GM18870 (cell line): Measurements from ENCODE around the gene AAR2.

Source experiments
- ATAC-seq: cut with Tn5 transposase; IDR thresholded peaks from one replicate; pipeline ENCODE4 v1.9.1; 2021; ENCODE audit warnings: moderate library complexity; ENCODE audit not compliant: unreplicated experiment

AAR2 gene

DNA sequence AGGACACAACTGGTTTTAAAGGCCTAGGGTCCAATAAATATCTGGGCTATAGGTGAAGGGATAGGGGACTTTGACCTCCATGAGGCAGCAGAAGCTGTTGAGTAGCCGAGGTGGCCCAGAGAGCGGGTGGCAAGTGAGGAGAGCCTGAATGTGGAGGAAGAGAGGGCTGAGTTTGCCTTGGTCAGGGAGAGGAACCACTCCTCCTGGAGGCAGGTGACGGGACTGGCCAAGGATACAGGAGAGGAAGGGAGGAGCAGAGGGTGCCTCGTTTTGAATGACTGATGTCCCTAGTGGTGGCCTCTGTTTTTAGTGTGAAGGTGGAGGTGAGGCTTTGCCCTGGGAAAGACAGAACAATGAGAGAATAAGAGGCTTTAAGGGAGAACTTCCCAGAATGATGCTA lies 19.1 kb upstream of the AAR2 start:
- no peak for ATAC-seq

DNA sequence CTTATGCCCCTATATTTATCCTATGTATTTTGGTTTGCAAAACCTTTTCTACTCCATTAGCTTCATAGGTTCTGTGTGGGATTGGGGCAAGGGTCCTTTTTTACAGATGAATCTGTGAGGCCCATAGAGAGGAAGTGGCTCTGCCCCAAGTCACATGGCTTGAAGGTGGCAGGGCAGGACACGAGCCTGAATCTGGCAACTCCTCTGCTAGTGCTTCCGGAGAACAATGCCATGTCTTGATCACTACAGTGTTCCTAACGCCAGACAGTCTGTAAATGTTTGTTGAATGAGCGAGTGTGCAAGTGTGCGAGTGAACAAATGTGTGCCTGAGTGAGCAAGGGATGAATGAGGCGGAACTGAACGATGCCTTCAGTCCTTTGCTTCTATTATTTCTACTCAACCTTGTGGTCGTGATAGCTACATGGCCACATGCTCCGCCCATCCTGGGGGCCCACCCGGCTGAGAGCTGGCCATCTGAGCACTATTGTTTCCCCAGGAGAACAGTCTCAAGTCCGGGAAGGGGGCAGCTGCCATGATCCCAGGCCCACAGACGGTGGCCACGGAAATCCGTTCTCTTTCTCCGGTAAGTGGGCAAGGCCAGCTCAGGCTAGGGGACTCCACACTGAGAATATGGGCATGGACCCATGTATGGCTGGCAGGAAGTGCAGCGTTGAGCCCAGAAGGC lies 17.8 kb upstream of the AAR2 start:
- ATAC-seq, result no peak

DNA sequence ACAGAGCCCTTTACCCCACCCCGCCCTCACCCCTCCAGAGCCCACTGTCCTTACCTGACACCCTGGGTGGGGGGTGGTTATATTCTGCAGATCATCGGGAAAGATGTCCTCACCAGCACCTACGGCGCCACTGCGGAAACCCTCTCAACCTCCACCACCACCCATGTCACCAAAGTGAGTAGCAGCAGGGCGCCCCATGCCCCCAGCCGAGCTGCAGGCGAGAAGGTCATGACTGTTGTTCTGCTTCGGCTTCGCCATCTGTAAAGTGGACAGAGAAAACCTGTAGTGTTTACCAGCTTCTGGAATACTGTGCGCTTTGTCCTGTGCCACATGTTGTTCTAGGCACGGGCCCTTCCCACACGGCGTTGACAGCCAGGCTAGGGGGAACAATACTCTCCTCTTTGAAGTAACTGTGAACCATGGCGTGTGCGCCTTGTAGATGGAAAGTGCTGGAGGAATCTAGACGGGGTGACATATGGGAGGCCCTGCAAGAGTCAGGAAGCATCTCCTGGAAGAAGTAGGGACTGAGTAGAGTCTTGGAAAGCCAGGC lies 16.5 kb upstream of the AAR2 start:
- no peak for ATAC-seq

DNA sequence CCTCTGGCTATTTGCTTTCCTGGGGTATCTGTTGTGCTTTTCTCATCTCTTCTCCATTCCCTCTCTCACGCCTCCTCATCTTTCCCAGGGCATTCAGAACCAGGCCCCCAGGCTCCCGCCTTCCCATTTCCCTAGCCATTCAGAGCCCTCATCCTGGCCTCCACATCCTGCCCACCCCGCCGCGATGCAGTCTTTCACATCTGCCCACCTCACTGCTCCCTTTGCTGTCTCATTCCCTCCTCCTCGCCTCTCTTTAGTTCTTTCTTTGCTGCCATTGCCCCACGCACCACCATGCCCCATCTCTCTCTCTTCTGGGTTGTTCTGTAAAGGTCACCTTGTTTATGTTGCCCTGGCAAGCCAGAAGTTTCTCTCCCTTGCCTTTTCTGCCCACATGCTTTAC lies 10.6 kb upstream of the AAR2 start:
- ATAC-seq, result no peak

DNA sequence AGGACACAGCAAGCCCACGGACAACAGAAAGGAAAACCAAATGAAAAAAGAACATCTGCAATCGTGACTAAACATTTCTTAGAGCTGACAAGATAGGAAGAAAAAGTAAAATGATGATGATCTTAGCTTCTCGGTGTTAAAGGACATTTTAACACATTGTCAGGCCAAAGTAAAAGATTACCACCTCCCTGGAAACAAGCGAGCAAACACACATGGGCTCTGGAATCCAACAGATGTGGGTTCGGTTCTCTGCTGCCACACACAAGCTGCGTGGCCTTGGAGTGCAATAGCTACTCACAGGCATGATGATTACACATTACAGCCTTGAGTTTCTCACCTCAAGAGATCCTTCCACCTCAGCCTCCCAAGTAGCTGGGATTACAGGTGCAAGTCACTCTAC lies 7.5 kb upstream of the AAR2 start:
- ATAC-seq, result no peak

DNA sequence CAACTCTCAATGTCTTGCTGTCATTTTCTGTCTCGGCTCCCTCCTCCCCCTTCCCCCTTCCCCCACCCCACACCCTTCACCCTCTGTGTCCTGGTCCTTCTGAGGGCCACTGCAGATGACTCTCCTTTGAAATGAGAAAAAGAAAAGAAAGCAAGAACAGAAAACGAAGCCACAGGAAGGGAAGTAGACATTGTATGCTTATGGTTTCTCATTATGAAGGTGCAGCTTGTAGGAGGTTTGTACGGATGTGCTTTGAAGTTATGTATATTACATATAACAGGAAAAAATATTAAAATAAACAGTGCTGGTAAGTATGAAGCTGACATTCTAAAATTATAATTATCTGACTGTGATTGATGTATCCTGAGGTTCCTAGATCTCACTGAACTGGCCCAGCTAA lies 6.3 kb upstream of the AAR2 start:
- ATAC-seq, result no peak

DNA sequence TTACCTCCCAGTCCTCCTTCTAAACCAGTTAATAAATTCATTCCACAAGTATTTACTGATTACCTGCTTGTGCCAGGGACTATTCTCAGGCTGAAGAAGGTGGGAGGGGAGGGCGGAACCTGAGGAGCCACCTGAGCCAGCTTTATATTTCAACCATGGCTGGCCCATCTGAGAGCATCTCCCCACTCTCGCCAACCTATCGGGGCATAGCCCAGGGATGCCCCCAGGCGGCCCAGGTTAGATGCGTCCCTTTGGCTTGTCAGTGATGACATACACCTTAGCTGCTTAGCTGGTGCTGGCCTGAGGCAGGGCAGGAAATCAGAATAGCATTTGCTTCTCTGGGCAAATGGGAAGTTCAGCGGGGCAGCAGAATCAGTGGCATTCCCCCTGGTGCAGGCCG lies 4.9 kb upstream of the AAR2 start:
- ATAC-seq, result no peak

DNA sequence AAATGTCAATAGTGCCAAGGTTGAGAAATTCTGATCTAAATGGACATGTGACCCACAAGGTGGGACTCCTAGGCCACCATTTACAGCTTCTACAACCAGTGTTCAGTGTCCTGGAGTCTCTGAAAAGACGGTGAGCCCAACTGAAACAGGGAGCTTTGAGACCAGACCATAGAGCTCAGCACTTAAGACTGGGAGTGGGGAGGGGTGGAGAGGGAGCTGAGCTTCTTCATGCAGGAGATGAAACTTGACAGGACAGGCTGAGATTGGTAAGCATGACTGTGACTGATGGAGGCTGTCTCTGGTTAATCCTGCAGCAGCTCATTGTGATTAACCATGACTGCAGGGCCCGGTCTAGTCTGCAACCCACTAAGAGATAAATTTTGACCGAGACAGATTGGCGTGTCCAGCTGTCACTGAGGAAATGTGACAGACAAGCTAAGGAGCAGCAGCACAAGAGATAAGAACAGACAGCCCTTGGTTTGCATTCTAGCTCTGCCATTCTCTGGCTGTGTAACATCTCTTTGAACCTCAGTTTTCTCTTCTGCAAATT lies 1.4 kb upstream of the AAR2 start:
- no peak for ATAC-seq

DNA sequence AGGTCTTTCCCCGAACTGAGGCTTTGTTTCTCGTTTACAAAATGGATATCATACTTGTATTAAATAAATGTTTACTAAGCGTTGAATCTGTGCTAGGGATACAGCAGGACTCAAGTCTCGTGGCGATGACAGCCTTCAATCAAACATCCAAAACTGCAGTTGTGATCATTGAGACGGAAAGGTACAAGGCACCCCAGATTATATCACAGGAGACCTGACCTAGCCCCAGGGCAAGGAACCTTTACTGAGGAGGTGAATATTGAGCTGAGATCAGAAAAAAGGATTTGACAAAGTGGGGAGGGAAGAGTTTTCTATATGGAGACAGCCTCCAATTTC lies 476 bp downstream of the AAR2 start:
- ATAC-seq, result no peak

DNA sequence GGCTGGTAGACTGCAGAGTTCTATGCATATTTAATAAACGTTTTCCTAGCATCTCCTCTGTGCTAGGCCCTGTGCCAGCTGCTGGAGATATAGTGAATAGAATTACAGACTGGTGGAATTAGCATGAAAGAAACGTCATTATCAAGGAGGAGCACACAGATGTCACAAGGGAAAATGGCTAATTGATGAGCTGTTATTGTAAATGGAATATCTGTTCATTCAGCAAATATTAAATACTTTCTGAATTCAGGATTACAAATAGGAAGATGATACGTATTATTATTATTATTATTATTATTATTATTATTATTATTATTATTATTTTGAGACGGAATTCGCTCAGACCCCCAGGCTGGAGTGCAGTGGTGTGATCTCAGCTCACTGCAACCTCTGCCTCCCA lies 1.2 kb downstream of the AAR2 start:
- ATAC-seq, result no peak

DNA sequence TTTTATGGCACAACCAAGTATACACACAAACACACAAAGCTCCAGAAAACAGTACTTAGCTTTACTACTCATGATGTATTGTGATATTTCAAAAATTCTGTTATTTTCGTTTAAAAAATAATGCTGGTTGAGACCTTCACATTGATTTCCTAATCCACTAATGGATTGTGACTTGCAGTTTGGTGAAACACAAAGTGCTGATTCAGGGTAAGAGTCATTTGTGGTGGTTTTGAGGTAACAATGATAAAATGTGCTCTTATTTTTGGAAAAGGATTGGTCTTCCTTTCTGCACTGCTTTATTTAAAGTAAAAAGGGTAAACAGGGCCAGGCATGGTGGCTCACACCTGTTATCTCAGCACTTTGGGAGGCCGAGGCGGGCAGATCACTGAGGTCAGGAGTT lies 1.9 kb downstream of the AAR2 start:
- no peak for ATAC-seq

DNA sequence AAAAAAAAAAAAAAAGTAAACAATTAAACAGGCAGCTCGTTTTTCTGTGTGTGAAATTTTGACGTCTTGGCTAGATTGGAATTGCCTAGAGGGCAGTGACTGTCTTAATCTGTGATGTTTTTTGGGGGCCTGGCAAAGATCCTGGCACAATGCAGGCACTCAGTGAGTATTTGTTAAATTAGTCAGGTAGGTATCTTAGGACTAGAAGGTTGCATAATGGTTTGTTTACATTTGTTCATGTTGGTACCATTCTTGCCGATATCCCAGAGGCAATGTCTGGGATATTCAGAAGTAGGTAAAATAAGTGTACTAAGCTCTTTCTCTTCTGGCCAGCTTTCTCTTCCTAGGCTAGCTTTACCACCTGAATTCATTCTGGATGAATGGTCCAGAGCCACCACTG lies 2.5 kb downstream of the AAR2 start:
- ATAC-seq, result no peak

DNA sequence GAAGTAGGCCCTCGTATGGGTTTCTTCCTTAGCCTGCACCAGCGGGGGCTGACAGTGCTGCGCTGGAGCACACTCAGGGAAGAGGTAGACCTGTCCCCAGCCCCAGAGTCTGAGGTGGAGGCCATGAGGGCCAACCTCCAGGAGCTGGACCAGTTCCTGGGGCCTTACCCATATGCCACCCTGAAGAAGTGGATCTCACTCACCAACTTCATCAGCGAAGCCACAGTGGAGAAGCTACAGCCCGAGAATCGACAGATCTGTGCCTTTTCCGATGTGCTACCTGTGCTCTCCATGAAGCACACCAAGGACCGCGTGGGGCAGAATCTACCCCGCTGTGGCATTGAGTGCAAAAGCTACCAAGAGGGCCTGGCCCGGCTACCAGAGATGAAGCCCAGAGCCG lies 3.8 kb downstream of the AAR2 start:
- no peak for ATAC-seq

DNA sequence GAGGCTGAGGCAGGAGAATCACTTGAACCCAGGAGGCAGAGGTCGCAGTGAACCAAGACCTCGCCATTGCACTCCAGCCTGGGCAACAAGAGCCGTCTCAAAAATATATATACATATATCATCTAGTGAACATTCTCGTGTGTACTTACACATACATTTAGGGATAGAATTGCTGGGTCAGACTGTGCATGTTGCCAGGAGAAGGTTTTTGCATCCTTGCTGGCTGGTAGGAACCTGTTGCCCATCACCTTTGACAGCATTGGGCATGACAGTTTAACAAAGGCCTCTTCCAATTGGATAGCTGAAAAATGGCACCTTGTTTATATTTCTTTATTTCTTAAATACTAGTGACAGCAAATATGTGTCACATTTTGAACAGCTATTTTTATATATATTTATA lies 5.4 kb downstream of the AAR2 start:
- no peak for ATAC-seq

DNA sequence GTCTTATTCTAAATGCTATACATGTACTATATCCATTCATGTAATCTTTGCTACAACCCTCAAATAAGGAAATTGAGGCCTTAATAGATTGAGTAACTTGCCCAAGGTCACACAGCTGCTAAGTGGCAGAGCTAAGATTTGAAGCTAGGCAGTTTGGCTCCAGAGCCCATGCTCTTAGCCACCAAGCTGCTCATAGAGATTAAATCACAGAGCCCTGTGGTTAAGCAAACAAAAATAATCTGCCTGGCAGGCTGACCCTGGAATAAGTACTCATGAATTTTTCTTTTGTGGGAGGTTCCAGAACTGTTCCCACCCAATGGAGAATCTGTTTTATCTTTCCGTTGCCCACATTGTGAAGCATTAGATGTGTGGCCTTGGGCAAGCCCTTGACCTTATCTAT lies 7.4 kb downstream of the AAR2 start:
- ATAC-seq, result no peak

DNA sequence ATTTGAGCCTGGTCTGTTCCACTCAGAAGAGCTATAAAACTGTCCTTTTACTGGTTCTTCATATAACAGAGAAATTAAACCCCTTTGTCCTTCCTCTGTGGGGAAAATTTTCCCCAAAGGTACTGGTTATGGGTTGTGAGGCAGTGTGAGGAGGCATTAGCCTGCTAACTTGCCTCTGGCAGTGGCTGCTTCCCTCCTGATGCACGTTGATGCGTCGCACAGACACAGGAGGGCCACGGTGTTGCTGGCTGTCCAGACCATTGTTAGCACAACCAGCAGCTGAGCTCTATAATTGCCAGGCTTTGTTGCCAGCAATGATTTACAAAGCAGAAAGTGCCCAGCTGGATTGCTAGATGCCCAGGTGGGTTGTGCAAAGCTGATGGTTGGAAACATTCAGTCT lies 10.1 kb downstream of the AAR2 start:
- ATAC-seq, result no peak

DNA sequence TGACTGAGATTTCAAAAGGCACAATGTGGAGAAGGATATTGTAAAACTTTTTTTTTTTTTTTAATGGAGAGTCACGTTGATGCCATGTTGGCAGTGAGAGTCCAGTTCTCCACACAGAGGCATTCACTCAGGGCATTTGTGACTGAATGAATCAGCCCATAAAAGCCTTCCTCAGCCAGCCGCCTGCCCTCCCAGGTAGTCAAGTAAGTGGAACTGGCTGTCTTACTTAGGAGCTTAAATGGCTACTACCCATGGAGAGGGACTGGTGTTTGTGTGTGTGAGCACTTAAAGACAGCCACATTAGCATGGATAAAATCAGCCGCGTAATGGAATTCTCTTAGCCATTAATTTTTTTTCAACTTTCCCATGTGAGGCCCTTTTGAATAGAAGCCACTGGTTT lies 12.6 kb downstream of the AAR2 start:
- no peak for ATAC-seq

DNA sequence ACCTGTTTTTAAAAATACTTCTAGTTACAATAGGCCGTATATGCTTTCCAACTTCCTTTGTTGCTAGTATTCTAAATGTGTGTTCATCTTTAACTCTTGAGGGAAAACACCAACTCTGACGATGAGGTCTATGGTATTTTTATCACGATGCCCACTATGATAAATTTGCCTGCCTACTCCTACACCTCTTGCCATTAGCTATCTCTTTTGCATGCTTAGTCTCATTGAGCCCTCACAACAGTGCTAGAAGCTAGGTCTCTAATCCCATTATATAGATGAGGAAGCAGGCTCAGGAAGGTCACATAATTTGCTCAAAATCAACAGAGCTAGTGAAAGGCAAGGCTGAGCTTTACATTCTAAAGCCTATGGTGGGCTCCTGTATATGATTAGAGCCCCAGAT lies 13.2 kb downstream of the AAR2 start:
- ATAC-seq, result no peak

DNA sequence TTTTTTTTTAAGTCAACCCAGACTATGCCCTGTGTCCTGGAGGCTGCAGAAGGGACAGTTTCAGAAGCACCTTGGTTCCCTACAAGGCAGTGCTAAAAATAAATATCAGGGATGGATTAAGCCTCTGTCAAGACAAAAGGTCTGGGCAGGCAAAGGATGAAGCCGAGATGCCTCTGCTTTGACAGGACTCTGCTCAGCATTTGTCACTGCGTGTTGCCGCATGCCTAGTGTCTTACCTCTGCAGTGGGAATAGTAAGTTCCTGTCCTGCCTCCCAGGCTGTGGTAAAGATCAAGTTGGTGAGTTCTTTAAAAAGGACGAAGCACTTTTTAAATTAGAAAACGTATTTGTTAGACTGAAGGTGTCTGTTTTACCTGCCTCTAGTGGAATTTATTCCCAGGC lies 15.1 kb downstream of the AAR2 start:
- no peak for ATAC-seq

DNA sequence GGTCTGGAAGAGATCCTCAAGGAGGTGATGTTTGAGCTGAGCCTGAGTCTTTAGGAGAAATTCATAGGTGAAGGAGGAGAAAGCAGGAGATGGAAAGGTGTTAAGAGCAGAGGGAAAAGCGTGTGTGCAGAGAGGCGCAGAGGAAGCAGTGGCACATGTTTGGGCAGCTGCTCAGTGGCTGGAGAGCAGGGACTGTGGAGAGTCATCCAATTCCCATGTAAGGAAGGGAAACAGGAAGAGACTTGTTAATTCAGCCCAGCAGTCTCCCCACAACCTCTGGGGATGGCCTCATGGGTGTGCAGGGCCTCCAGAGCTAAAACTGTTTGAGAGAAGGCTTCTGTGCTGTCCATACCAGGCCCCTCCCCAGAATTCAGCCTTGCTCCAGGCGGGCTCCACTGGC lies 16.2 kb downstream of the AAR2 start:
- no peak for ATAC-seq

DNA sequence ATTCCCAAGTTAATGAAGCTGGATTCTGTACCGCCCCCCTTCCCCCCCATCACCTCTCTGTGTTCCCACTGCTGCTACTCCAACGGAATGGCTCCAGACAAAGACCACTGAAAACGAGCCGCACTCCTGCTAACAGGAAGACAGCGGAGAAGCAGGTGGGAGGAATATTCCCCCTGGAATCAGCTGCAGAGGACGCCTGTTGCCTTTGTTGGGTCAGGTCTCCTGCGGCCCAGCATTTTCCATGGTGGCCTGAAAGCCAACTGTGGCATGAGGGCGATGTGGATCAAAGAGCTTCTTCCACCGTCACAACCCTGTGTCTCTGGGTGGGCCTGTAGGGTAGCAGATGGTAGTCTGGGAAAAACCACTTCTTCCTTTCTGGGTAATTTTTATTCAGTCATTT lies 16.8 kb downstream of the AAR2 start:
- ATAC-seq, result no peak

DNA sequence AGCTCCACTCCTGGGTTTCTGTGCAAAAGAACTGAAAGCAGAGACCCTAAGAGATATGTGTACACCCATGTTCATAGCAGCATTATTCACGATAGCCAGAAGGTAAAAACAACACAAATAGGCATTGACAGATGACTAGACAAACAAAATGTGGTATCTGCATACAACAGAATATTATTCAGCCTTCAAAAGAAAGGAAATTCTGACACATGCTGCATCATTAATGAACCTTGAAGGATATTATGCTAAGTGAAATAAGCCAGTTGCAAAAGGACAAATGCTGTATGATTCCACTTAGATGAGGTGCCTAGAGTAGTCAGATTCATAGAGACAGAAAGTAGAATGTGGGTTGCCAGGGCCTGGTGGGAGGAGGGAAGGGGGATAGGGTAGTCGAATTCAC lies 17.8 kb downstream of the AAR2 start:
- no peak for ATAC-seq

DNA sequence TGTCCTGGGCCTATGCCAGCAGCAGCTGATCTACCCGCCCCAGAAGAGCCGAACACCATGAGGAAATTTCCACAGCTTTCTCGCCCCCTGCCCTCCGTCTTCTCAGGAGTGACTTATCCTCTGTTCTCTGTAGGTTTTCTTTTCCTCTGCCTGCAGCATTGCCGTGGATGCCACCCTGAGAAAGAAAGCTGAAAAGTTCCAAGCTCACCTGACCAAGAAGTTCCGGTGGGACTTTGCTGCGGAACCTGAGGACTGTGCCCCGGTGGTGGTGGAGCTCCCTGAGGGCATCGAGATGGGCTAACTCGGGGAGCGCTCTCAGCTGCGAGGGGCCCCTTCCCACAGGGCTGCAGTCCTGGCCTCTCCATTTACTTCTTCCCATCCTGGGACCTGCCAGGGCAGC lies 19.2 kb downstream of the AAR2 start:
- ATAC-seq, result no peak
